ENCODE results near the gene CBFB.
"Not testable (repeated sequence)": the region's sequence is repeated elsewhere in the genome, so short reads cannot be mapped to it uniquely, and the experiment has no call there.

Gene CBFB

GRCh38 chr16:67028696-67029253 lies at the start of gene CBFB:
Gene CBFB (plus strand): TSS chr16:67029149. CDS start chr16:67029408, 259 bp downstream.
- Histone ChIP-seq H3K4me3 (ENCODE audit: low read length in 2 of 2) (peak within 1 kb of the TSS; percentile 87 to 90), H3K9me3 (ENCODE audit: control insufficient read depth in 2 of 2, low read length in 2 of 2) (no peaks in the 10 kb centered on the region), H3K27ac (ENCODE audit: low read depth in 2 of 2, low read length in 2 of 2) (peak within 1 kb of the TSS; percentile 96 to 98), H3K9ac (ENCODE audit: low read depth in 1 of 2, low read length in 2 of 2) (peak within 1 kb of the TSS; percentile 95 to 96), H3K4me1 (ENCODE audit: control insufficient read depth in 2 of 2, insufficient read depth in 2 of 2, low read length in 2 of 2) (peaks cover 7% of the 10 kb centered on the region in 2 donors), H3K36me3 (ENCODE audit: control insufficient read depth in 2 of 2, insufficient read depth in 2 of 2, low read length in 2 of 2) (peaks cover 0 to 10% of the 10 kb centered on the region in 2 donors), H3K27me3 (ENCODE audit: control insufficient read depth in 2 of 2, insufficient read depth in 2 of 2, low read length in 2 of 2) (no peaks in the 10 kb centered on the region)

GRCh38 chr16:66983033-66983432 lies 45.9 kb upstream of the CBFB start:
- H3K27me3 ChIP-seq (ENCODE audit: control insufficient read depth in 2 of 2, insufficient read depth in 2 of 2, low read length in 2 of 2) = peaks cover 0 to 3% of the 10 kb centered on the region in 2 donors
- no peaks in the 10 kb centered on the region for H3K36me3 ChIP-seq (ENCODE audit: control insufficient read depth in 2 of 2, insufficient read depth in 2 of 2, low read length in 2 of 2)
- no peaks in the 10 kb centered on the region for H3K9me3 ChIP-seq (ENCODE audit: control insufficient read depth in 2 of 2, low read length in 2 of 2)
- no peak overlapping the region for H3K4me3 ChIP-seq (ENCODE audit: low read length in 2 of 2)
- no peak overlapping the region for H3K9ac ChIP-seq (ENCODE audit: low read depth in 1 of 2, low read length in 2 of 2)
- H3K4me1 ChIP-seq (ENCODE audit: control insufficient read depth in 2 of 2, insufficient read depth in 2 of 2, low read length in 2 of 2) = peaks cover 0 to 3% of the 10 kb centered on the region in 2 donors
- H3K27ac ChIP-seq (ENCODE audit: low read depth in 2 of 2, low read length in 2 of 2) = no peak overlapping the region

DNA sequence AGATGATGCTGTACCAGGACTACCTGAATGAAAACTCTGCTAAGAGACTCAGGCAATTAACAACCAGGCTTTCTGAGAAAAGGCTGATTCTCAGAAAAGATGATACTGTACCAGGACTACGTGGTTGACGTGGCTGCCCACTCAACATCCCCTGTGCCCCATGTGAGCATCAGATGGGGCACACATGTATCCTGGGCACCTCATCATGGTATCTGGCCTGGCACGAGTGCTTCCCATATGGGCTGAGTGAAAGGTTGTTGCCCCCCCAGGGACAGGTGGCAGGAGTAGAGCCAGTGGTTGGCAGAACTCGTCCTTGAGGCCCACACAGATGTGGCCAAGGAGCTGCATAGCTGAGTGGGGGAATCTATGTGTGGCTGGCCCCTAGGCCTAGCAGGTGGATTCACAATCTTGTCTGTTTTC lies 44.0 kb upstream of the CBFB start:
- no peak overlapping the region for H3K9ac ChIP-seq (ENCODE audit: low read depth in 1 of 2, low read length in 2 of 2)
- H3K27ac ChIP-seq (ENCODE audit: low read depth in 2 of 2, low read length in 2 of 2) = no peak overlapping the region
- H3K36me3 ChIP-seq (ENCODE audit: control insufficient read depth in 2 of 2, insufficient read depth in 2 of 2, low read length in 2 of 2) = no peaks in the 10 kb centered on the region
- H3K4me1 ChIP-seq (ENCODE audit: control insufficient read depth in 2 of 2, insufficient read depth in 2 of 2, low read length in 2 of 2) = no peaks in the 10 kb centered on the region
- H3K4me3 ChIP-seq (ENCODE audit: low read length in 2 of 2) = no peak overlapping the region
- H3K27me3 ChIP-seq (ENCODE audit: control insufficient read depth in 2 of 2, insufficient read depth in 2 of 2, low read length in 2 of 2) = peaks cover 0 to 3% of the 10 kb centered on the region in 2 donors
- no peaks in the 10 kb centered on the region for H3K9me3 ChIP-seq (ENCODE audit: control insufficient read depth in 2 of 2, low read length in 2 of 2)

DNA sequence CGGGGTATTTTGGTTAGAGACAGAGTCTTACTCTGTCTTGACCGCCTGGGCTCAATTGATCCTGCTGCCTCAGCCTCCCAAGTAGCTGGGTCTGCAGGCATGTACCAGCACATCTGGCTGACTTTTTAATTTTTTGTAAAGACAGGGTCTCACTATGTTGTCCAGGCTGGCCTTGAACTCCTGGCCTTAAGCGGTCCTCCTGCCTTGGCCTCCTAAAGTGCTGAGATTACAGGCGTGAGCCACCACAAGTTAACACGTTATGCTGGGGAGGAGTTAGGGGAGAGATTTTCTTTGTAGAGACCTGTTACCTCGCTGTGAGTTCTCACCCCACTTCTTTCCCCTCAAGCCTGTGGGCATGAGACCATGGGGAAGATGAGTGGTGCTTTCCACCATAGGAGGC lies 42.4 kb upstream of the CBFB start:
- H3K27me3 ChIP-seq (ENCODE audit: control insufficient read depth in 2 of 2, insufficient read depth in 2 of 2, low read length in 2 of 2) = peaks cover 0 to 3% of the 10 kb centered on the region in 2 donors
- H3K4me3 ChIP-seq (ENCODE audit: low read length in 2 of 2) = no peak overlapping the region
- no peak overlapping the region for H3K9ac ChIP-seq (ENCODE audit: low read depth in 1 of 2, low read length in 2 of 2)
- H3K36me3 ChIP-seq (ENCODE audit: control insufficient read depth in 2 of 2, insufficient read depth in 2 of 2, low read length in 2 of 2) = no peaks in the 10 kb centered on the region
- H3K4me1 ChIP-seq (ENCODE audit: control insufficient read depth in 2 of 2, insufficient read depth in 2 of 2, low read length in 2 of 2) = no peaks in the 10 kb centered on the region
- H3K9me3 ChIP-seq (ENCODE audit: control insufficient read depth in 2 of 2, low read length in 2 of 2) = no peaks in the 10 kb centered on the region
- H3K27ac ChIP-seq (ENCODE audit: low read depth in 2 of 2, low read length in 2 of 2) = no peak overlapping the region

DNA sequence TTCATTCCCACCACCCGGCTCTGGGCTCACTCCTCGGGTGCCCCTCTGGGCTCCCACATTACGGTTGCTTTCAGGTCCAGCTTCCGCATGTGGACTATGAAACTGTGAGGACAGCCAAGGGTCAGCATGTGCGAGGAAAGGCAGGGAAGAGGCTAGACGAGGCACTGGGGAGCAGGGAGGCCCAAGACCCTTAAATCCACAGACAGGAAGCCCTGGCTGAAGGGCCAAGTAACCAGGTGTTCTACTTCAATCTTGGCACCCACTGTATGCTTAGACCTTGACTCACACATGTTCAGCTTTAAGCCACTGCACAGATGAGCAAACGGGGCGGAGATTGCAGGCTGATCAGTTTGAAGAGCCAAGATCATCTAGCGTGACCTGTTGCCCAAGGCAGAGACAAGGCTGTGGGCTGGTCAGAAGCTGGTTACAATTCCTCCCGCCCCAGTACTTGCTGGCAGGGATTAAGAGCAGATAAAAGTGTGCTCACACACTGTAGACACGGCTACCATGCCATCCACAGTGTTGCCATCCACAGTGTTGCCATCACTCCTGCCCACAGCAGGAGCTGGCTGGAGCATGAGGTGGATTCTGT lies 40.7 kb upstream of the CBFB start, which contains the start of gene CES4A:
Gene CES4A, plus strand, starts transcription at position 393 of the 592 bp plus-strand sequence. Its CDS starts 184 bp downstream, at position 577.
- H3K27me3 ChIP-seq (ENCODE audit: control insufficient read depth in 2 of 2, insufficient read depth in 2 of 2, low read length in 2 of 2) = peaks cover 0 to 3% of the 10 kb centered on the region in 2 donors
- H3K4me1 ChIP-seq (ENCODE audit: control insufficient read depth in 2 of 2, insufficient read depth in 2 of 2, low read length in 2 of 2) = no peaks in the 10 kb centered on the region
- no peaks in the 10 kb centered on the region for H3K36me3 ChIP-seq (ENCODE audit: control insufficient read depth in 2 of 2, insufficient read depth in 2 of 2, low read length in 2 of 2)
- no peaks in the 10 kb centered on the region for H3K9me3 ChIP-seq (ENCODE audit: control insufficient read depth in 2 of 2, low read length in 2 of 2)
- no peak within 1 kb of the TSS for H3K4me3 ChIP-seq (ENCODE audit: low read length in 2 of 2)
- H3K27ac ChIP-seq (ENCODE audit: low read depth in 2 of 2, low read length in 2 of 2) = no peak within 1 kb of the TSS
- no peak within 1 kb of the TSS for H3K9ac ChIP-seq (ENCODE audit: low read depth in 1 of 2, low read length in 2 of 2)

- no peaks in the 10 kb centered on the region for H3K9me3 ChIP-seq (ENCODE audit: control insufficient read depth in 2 of 2, low read length in 2 of 2)
- no peak overlapping the region for H3K4me3 ChIP-seq (ENCODE audit: low read length in 2 of 2)
- no peaks in the 10 kb centered on the region for H3K27me3 ChIP-seq (ENCODE audit: control insufficient read depth in 2 of 2, insufficient read depth in 2 of 2, low read length in 2 of 2)
- no peak overlapping the region for H3K9ac ChIP-seq (ENCODE audit: low read depth in 1 of 2, low read length in 2 of 2)
- H3K36me3 ChIP-seq (ENCODE audit: control insufficient read depth in 2 of 2, insufficient read depth in 2 of 2, low read length in 2 of 2) = no peaks in the 10 kb centered on the region
- H3K27ac ChIP-seq (ENCODE audit: low read depth in 2 of 2, low read length in 2 of 2) = no peak overlapping the region
- H3K4me1 ChIP-seq (ENCODE audit: control insufficient read depth in 2 of 2, insufficient read depth in 2 of 2, low read length in 2 of 2) = peaks cover 0 to 3% of the 10 kb centered on the region in 2 donors
These were observed 37.3 kb upstream of the CBFB start for GRCh38 chr16:66991545-66992077.

DNA sequence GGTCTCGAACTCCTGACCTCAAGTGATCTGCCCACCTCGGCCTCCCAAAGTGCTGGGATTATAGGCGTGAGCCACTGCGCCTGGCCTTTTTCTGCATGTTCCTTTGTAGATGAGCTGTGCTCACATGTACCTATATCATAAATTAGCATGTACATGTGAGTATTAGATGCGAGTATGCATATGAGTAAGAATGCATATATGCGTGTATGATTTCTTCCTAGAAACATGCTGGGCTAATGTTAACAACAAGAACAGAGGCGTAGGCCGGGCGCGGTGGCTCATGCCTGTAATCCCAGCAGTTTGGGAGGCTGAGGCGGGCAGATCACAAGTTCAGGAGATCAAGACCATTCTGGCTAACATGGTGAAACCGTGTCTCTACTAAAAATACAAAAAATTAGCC lies 35.4 kb upstream of the CBFB start:
- not testable (repeated sequence) for H3K9ac ChIP-seq (ENCODE audit: low read depth in 1 of 2, low read length in 2 of 2); H3K4me3 ChIP-seq (ENCODE audit: low read length in 2 of 2); H3K9me3 ChIP-seq (ENCODE audit: control insufficient read depth in 2 of 2, low read length in 2 of 2); H3K36me3 ChIP-seq (ENCODE audit: control insufficient read depth in 2 of 2, insufficient read depth in 2 of 2, low read length in 2 of 2); H3K27me3 ChIP-seq (ENCODE audit: control insufficient read depth in 2 of 2, insufficient read depth in 2 of 2, low read length in 2 of 2); H3K27ac ChIP-seq (ENCODE audit: low read depth in 2 of 2, low read length in 2 of 2); H3K4me1 ChIP-seq (ENCODE audit: control insufficient read depth in 2 of 2, insufficient read depth in 2 of 2, low read length in 2 of 2)

DNA sequence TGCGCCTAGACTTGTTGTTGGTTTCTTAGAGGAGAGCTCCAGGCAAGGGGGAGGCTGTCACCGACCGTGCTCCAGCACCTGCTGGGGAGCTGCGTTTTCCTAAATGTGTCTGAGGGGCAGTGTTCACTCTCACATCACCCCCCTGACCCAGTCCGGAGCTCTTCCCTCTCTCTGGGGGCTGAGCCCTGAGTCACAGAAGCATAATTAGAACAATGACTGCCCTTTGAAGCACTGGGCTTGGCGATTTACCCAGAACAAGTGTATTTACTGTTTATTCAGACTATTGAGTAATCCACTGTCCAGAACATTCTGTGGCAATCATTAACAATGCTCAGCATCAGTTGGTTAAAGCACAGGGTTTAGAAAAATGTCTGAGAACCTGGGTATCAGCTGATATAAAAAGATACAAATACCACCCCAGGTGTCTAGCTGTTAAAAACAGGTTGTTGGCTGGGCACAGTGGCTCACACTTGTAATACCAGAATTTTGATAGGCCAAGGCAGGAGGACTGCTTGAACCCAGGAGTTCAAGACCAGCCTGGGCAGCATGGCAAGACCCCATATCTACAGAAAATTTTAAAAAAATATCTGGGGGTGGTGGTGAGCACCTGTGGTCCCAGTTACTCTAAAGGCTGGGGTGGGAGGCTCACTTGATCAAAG lies 32.5 kb upstream of the CBFB start:
- Histone ChIP-seq H3K27ac (ENCODE audit: low read depth in 2 of 2, low read length in 2 of 2) (no peak overlapping the region), H3K36me3 (ENCODE audit: control insufficient read depth in 2 of 2, insufficient read depth in 2 of 2, low read length in 2 of 2) (no peaks in the 10 kb centered on the region), H3K9ac (ENCODE audit: low read depth in 1 of 2, low read length in 2 of 2) (no peak overlapping the region), H3K9me3 (ENCODE audit: control insufficient read depth in 2 of 2, low read length in 2 of 2) (no peaks in the 10 kb centered on the region), H3K4me3 (ENCODE audit: low read length in 2 of 2) (no peak overlapping the region), H3K27me3 (ENCODE audit: control insufficient read depth in 2 of 2, insufficient read depth in 2 of 2, low read length in 2 of 2) (no peaks in the 10 kb centered on the region), H3K4me1 (ENCODE audit: control insufficient read depth in 2 of 2, insufficient read depth in 2 of 2, low read length in 2 of 2) (peaks cover 9% of the 10 kb centered on the region in 2 donors)

DNA sequence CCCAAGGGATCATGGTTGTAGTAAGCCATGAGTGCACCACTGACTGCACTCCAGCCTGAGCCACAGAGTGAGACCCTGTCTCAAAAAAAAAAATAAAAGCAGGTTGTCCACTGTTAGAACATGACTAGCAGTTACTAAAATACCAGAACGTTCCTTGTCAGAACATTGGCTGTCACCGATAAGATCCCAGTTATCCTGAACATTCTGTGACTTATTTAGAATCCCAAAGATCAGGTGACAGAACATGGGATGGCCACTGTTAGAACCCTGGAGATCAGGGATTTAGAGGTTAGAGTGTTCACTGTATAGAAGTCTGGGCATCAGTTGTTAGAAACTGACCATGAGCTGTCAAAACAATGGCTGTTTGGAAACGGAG lies 32.0 kb upstream of the CBFB start:
- peaks cover 9 to 11% of the 10 kb centered on the region in 2 donors for H3K4me1 ChIP-seq (ENCODE audit: control insufficient read depth in 2 of 2, insufficient read depth in 2 of 2, low read length in 2 of 2)
- H3K4me3 ChIP-seq (ENCODE audit: low read length in 2 of 2) = no peak overlapping the region
- no peak overlapping the region for H3K27ac ChIP-seq (ENCODE audit: low read depth in 2 of 2, low read length in 2 of 2)
- H3K36me3 ChIP-seq (ENCODE audit: control insufficient read depth in 2 of 2, insufficient read depth in 2 of 2, low read length in 2 of 2) = no peaks in the 10 kb centered on the region
- H3K27me3 ChIP-seq (ENCODE audit: control insufficient read depth in 2 of 2, insufficient read depth in 2 of 2, low read length in 2 of 2) = no peaks in the 10 kb centered on the region
- no peaks in the 10 kb centered on the region for H3K9me3 ChIP-seq (ENCODE audit: control insufficient read depth in 2 of 2, low read length in 2 of 2)
- no peak overlapping the region for H3K9ac ChIP-seq (ENCODE audit: low read depth in 1 of 2, low read length in 2 of 2)

Data from mucosa of rectum (tissue), 2 donors.